MCF 10A (cell line): ENCODE data around the gene OLFM1. TPM values are rescaled to one million over a fixed set of nuclear protein-coding genes. Genes with fewer than 3 reads are reported as not detected.

Experiments
- BruUV-seq: library from RNA; stranded (reverse); fragments of 400-500 nt; replicated peaks from 2 replicates; lab custom pipeline; 2021; lab: Mats Ljungman, UMichigan
- CTCF ChIA-PET: fragments of 300-600 bp; sonication (Branson Sonifier 250); formaldehyde crosslinking; extraction: SDS; loops from one replicate; lab custom pipeline; 2021; ENCODE audit warnings: antibody characterized with exemption, inconsistent platforms; lab: Yijun Ruan, JAX
- POLR2A ChIA-PET: fragments of 300-600, 350-650 bp; sonication (Branson Sonifier 250); formaldehyde crosslinking; extraction: SDS; loops from one replicate; lab custom pipeline; 2020; ENCODE audit warnings: antibody characterized with exemption, inconsistent platforms; lab: Yijun Ruan, JAX
- DNase-seq: peaks from one replicate; pipeline ENCODE4 v3.0.0-alpha.2; 2018; ENCODE audit not compliant: unreplicated experiment
- H3K27ac Mint-ChIP-seq: one replicate; pipeline ENCODE4 v1.8.0; 2022; ENCODE audit warnings: mild to moderate bottlenecking, low read depth, mixed read lengths; ENCODE audit not compliant: unreplicated experiment
- H3K27me3 Mint-ChIP-seq: one replicate; pipeline ENCODE4 v1.8.0; 2022; ENCODE audit warnings: mixed read lengths; ENCODE audit not compliant: insufficient read depth, unreplicated experiment
- H3K36me3 Mint-ChIP-seq: one replicate; pipeline ENCODE4 v1.8.0; 2022; ENCODE audit warnings: mild to moderate bottlenecking, moderate library complexity, mixed read lengths; ENCODE audit not compliant: insufficient read depth, unreplicated experiment
- H3K4me1 Mint-ChIP-seq: one replicate; pipeline ENCODE4 v1.8.0; 2022; ENCODE audit warnings: mixed read lengths; ENCODE audit not compliant: insufficient read depth, unreplicated experiment
- H3K4me3 Mint-ChIP-seq: one replicate; pipeline ENCODE4 v1.8.0; 2022; ENCODE audit warnings: mild to moderate bottlenecking, moderate library complexity, mixed read lengths; ENCODE audit not compliant: unreplicated experiment
- H3K9me3 Mint-ChIP-seq: one replicate; pipeline ENCODE4 v1.8.0; 2022; ENCODE audit warnings: mixed read lengths; ENCODE audit not compliant: unreplicated experiment
- intact Hi-C: fragments of 100-400 bp; cut with micrococcal nuclease; formaldehyde crosslinking; loops from 2 replicates; pipeline ENCODE4 v1.14.1; 2022
- total RNA-seq: library from RNA; stranded (reverse); gene quantifications from 2 replicates; pipeline ENCODE4 v1.2.3, GENCODE V29; 2022
- TF ChIP-seq, protein P1 (sequence below): fragments of 200-600 bp; IDR thresholded peaks from one replicate; pipeline ENCODE4 v1.8.0; 2022; ENCODE audit warnings: antibody characterized with exemption, mild to moderate bottlenecking; ENCODE audit not compliant: unreplicated experiment

Gene OLFM1
- total RNA-seq, 1 experiment from 2014 or later, result not detected

DNA sequence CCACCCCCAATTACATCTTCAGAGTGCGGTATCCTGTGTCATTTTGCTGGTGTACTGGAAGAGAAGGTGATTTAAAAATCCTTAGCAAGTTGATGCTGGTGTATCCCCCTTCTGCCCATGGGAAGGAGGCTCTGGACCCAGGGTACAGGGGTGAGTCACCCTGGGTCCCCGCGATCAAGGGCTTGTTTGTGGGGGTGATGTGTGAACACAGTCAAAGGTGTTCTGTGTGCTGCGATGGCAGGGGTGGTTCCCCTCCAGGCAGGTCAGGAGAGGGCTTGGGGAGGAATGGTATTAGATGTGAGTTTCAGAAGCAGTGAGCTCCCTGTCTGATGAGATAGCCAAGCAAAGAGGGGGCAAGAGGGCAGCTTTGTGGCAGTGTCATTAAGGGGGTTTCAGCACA is 28.9 kb downstream of the OLFM1 start:
- no peaks in the 10 kb centered on the region for H3K4me1 Mint-ChIP-seq
- H3K27ac Mint-ChIP-seq, result no peak overlapping the region
- H3K36me3 Mint-ChIP-seq, result no peaks in the 10 kb centered on the region
- intact Hi-C loops, result no loop called here
- CTCF ChIA-PET, result interaction anchor here (0.6 kb wide), 1 partner anchor 1629 kb away, joined by 3 read pairs; no protein-coding TSS in a partner anchor
- peaks cover 17% of the 10 kb centered on the region for H3K9me3 Mint-ChIP-seq
- H3K4me3 Mint-ChIP-seq, result no peak overlapping the region
- no peak for DNase-seq
- TF ChIP-seq, protein P1, sequence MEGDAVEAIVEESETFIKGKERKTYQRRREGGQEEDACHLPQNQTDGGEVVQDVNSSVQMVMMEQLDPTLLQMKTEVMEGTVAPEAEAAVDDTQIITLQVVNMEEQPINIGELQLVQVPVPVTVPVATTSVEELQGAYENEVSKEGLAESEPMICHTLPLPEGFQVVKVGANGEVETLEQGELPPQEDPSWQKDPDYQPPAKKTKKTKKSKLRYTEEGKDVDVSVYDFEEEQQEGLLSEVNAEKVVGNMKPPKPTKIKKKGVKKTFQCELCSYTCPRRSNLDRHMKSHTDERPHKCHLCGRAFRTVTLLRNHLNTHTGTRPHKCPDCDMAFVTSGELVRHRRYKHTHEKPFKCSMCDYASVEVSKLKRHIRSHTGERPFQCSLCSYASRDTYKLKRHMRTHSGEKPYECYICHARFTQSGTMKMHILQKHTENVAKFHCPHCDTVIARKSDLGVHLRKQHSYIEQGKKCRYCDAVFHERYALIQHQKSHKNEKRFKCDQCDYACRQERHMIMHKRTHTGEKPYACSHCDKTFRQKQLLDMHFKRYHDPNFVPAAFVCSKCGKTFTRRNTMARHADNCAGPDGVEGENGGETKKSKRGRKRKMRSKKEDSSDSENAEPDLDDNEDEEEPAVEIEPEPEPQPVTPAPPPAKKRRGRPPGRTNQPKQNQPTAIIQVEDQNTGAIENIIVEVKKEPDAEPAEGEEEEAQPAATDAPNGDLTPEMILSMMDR, result no peak
- no TSS peak for BruUV-seq
- POLR2A ChIA-PET, result no interaction called here
- peaks cover 17% of the 10 kb centered on the region for H3K27me3 Mint-ChIP-seq

DNA sequence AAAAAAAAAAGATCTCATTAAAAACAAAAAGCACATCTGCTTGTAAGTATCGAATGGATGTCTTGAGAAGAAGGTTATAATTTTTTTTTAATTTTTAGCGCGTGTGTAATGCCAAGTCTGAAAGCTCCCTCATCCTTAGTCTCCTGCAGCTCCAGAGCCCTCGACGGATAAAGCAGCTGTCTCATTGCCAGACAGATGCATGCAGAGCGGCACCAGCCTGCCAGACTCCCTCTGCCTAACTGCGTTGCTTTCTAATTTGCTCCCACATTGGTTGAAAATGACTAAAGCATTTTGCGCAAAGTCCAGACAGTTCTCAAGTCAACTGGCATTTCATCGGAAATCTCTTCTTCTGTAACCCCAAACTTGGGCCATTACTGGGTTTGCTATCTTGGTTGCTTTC is 29.4 kb downstream of the OLFM1 start:
- H3K36me3 Mint-ChIP-seq, result no peaks in the 10 kb centered on the region
- TF ChIP-seq, protein P1, result no peak
- intact Hi-C loops, result no loop called here
- no peak for DNase-seq
- H3K4me1 Mint-ChIP-seq, result no peaks in the 10 kb centered on the region
- BruUV-seq, result no TSS peak
- ChIA-PET POLR2A (interaction anchor here (0.6 kb wide), 1 partner anchor 43 kb away, joined by 3 read pairs; no protein-coding TSS in a partner anchor), CTCF (no interaction called here)
- H3K27me3 Mint-ChIP-seq, result peaks cover 12% of the 10 kb centered on the region
- no peak overlapping the region for H3K27ac Mint-ChIP-seq
- H3K4me3 Mint-ChIP-seq, result no peak overlapping the region
- peaks cover 17% of the 10 kb centered on the region for H3K9me3 Mint-ChIP-seq

DNA sequence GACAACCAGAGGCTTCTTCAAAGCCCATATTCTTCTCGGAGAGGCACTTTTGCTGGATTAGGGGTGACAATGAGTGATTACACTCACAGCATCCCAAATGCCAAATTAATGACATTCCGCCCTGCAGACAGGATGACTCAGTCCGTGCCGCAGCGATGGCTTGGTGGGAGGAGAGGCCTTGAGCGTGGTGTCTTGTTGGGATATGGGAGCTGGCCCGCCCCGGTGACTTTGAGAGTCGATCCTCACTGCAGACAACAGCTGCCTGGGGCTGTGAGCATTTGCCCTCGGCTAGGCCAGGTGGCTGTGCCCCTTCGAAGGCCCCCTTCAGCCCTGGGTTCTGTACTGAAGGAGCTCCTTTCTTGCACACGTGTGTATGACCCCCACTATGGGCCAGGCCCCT is 29.8 kb downstream of the OLFM1 start:
- peak; percentile 6 for DNase-seq
- POLR2A ChIA-PET, result interaction anchor here (0.6 kb wide), 1 partner anchor 43 kb away, joined by 3 read pairs; no protein-coding TSS in a partner anchor
- Mint-ChIP-seq H3K4me1 (no peaks in the 10 kb centered on the region), H3K4me3 (no peak overlapping the region), H3K9me3 (peaks cover 17% of the 10 kb centered on the region), H3K27ac (no peak overlapping the region), H3K36me3 (no peaks in the 10 kb centered on the region), H3K27me3 (peaks cover 11% of the 10 kb centered on the region)
- TF ChIP-seq, protein P1, result no peak
- intact Hi-C loops, result no loop called here
- CTCF ChIA-PET, result no interaction called here
- BruUV-seq, result no TSS peak

DNA sequence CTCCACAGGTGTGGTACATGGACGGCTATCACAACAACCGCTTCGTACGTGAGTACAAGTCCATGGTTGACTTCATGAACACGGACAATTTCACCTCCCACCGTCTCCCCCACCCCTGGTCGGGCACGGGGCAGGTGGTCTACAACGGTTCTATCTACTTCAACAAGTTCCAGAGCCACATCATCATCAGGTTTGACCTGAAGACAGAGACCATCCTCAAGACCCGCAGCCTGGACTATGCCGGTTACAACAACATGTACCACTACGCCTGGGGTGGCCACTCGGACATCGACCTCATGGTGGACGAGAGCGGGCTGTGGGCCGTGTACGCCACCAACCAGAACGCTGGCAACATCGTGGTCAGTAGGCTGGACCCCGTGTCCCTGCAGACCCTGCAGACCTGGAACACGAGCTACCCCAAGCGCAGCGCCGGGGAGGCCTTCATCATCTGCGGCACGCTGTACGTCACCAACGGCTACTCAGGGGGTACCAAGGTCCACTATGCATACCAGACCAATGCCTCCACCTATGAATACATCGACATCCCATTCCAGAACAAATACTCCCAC is 32.1 kb downstream of the OLFM1 start:
- Mint-ChIP-seq H3K4me1 (no peaks in the 10 kb centered on the region), H3K9me3 (peaks cover 17% of the 10 kb centered on the region), H3K36me3 (no peaks in the 10 kb centered on the region), H3K27me3 (peaks cover 17% of the 10 kb centered on the region), H3K27ac (no peak overlapping the region), H3K4me3 (no peak overlapping the region)
- intact Hi-C loops, result no loop called here
- DNase-seq, result no peak
- CTCF ChIA-PET, result no interaction called here
- no TSS peak for BruUV-seq
- TF ChIP-seq, protein P1, result no peak
- POLR2A ChIA-PET, result no interaction called here
